ENCODE results near the gene ZNF207. TPM values are rescaled to one million over a fixed set of nuclear protein-coding genes. Genes with fewer than 3 reads are reported as not detected.
A peak's percentile ranks its signal among the peaks of the same experiment; 100 is the strongest.
"Not testable (repeated sequence)": the region's sequence is repeated elsewhere in the genome, so short reads cannot be mapped to it uniquely, and the experiment has no call there.

ZNF207 gene
- total RNA-seq, 2 experiments from 2014 or later, result 271 to 292 TPM

- peak overlapping the region; percentile 88 for H3K27ac Mint-ChIP-seq
- peaks cover 34% of the 10 kb centered on the region for H3K4me1 Mint-ChIP-seq
- no peaks in the 10 kb centered on the region for H3K27me3 Mint-ChIP-seq
- no peaks in the 10 kb centered on the region for H3K9me3 Mint-ChIP-seq (ENCODE audit: low read depth)
- H3K36me3 Mint-ChIP-seq, result peaks cover 12% of the 10 kb centered on the region
- H3K4me3 Mint-ChIP-seq, result peak overlapping the region; percentile 98
- ATAC-seq, result no peak
- CTCF ChIA-PET, result interaction anchor here (0.6 to 1.1 kb wide), 2 partner anchors 101 to 286 kb away, joined by 3 read pairs; partner anchors contain the start of gene PSMD11
- DNase-seq, result no peak
These were observed 7.2 kb upstream of the ZNF207 start for GRCh38 chr17:32342603-32343325.

GRCh38 chr17:32345951-32346600 lies 3.9 kb upstream of the ZNF207 start:
- CTCF ChIA-PET, result interaction anchor here (2.0 kb wide), 1 partner anchor 23 kb away, joined by 6 read pairs; no protein-coding TSS in a partner anchor
- Mint-ChIP-seq H3K27ac (no peak overlapping the region), H3K4me3 (no peak overlapping the region), H3K4me1 (peaks cover 31% of the 10 kb centered on the region), H3K36me3 (peaks cover 14% of the 10 kb centered on the region), H3K9me3 (ENCODE audit: low read depth) (no peaks in the 10 kb centered on the region), H3K27me3 (no peaks in the 10 kb centered on the region)
- no peak for ATAC-seq
- DNase-seq, result no peak

GRCh38 chr17:32348483-32348800 lies 1.5 kb upstream of the ZNF207 start:
- Mint-ChIP-seq H3K27ac (peak overlapping the region; percentile 68), H3K9me3 (ENCODE audit: low read depth) (no peaks in the 10 kb centered on the region), H3K27me3 (no peaks in the 10 kb centered on the region), H3K36me3 (peaks cover 32% of the 10 kb centered on the region), H3K4me1 (peaks cover 24% of the 10 kb centered on the region), H3K4me3 (peak overlapping the region; percentile 99)
- DNase-seq (no peak), ATAC-seq (no peak)
- CTCF ChIA-PET, result interaction anchor here (0.8 to 1.8 kb wide), 4 partner anchors 9 to 96 kb away, joined by 3 to 5 read pairs (median 3); partner anchors contain the start of gene PSMD11

- no peaks in the 10 kb centered on the region for H3K27me3 Mint-ChIP-seq
- peaks cover 39% of the 10 kb centered on the region for H3K36me3 Mint-ChIP-seq
- H3K27ac Mint-ChIP-seq, result peak overlapping the region; percentile 100
- CTCF ChIA-PET, result interaction anchor here (1.8 kb wide), 1 partner anchor 95 kb away, joined by 5 read pairs; the partner anchor contains the start of gene PSMD11
- H3K4me3 Mint-ChIP-seq, result peak overlapping the region; percentile 99
- DNase-seq (peak; percentile 48), ATAC-seq (no peak)
- peaks cover 29% of the 10 kb centered on the region for H3K4me1 Mint-ChIP-seq
- no peaks in the 10 kb centered on the region for H3K9me3 Mint-ChIP-seq (ENCODE audit: low read depth)
These were observed 479 bp upstream of the ZNF207 start for GRCh38 chr17:32349503-32349853.

- Mint-ChIP-seq H3K4me1 (peaks cover 43% of the 10 kb centered on the region), H3K36me3 (peaks cover 52% of the 10 kb centered on the region), H3K27ac (peak overlapping the region; percentile 100), H3K9me3 (ENCODE audit: low read depth) (no peaks in the 10 kb centered on the region), H3K4me3 (peak overlapping the region; percentile 99), H3K27me3 (no peaks in the 10 kb centered on the region)
- DNase-seq (peak; percentile 70), ATAC-seq (peak; percentile 54)
- CTCF ChIA-PET, result interaction anchor here (0.7 to 1.7 kb wide), 12 partner anchors 10 to 343 kb away, joined by 3 to 14 read pairs (median 4); partner anchors contain the start of gene LRRC37B
These were observed 885 bp downstream of the ZNF207 start for GRCh38 chr17:32350666-32351418.

- Mint-ChIP-seq H3K4me3 (peak overlapping the region; percentile 99), H3K4me1 (peaks cover 53% of the 10 kb centered on the region), H3K36me3 (peaks cover 61% of the 10 kb centered on the region), H3K27ac (peak overlapping the region; percentile 15)
- not testable (repeated sequence) for H3K9me3 Mint-ChIP-seq (ENCODE audit: low read depth); H3K27me3 Mint-ChIP-seq; ATAC-seq; DNase-seq
- CTCF ChIA-PET, result interaction anchor here (1.4 kb wide), 1 partner anchor 18 kb away, joined by 5 read pairs; no protein-coding TSS in a partner anchor
These were observed 2.8 kb downstream of the ZNF207 start for GRCh38 chr17:32352734-32353133.

GRCh38 chr17:32355649-32356377 lies 5.9 kb downstream of the ZNF207 start:
- DNase-seq, result no peak
- Mint-ChIP-seq H3K27ac (peak overlapping the region; percentile 47), H3K27me3 (no peaks in the 10 kb centered on the region), H3K9me3 (ENCODE audit: low read depth) (no peaks in the 10 kb centered on the region), H3K36me3 (peaks cover 65% of the 10 kb centered on the region), H3K4me1 (peaks cover 55% of the 10 kb centered on the region), H3K4me3 (peak overlapping the region; percentile 29)
- no peak for ATAC-seq
- CTCF ChIA-PET, result no interaction called here

- H3K4me3 Mint-ChIP-seq, result no peak overlapping the region
- H3K27ac Mint-ChIP-seq, result no peak overlapping the region
- peaks cover 58% of the 10 kb centered on the region for H3K4me1 Mint-ChIP-seq
- ATAC-seq, result no peak
- H3K27me3 Mint-ChIP-seq, result no peaks in the 10 kb centered on the region
- no peak for DNase-seq
- CTCF ChIA-PET, result no interaction called here
- H3K36me3 Mint-ChIP-seq, result peaks cover 69% of the 10 kb centered on the region
- H3K9me3 Mint-ChIP-seq (ENCODE audit: low read depth), result no peaks in the 10 kb centered on the region
These were observed 6.4 kb downstream of the ZNF207 start for GRCh38 chr17:32356378-32356743.

- ATAC-seq (no peak), DNase-seq (no peak)
- H3K4me1 Mint-ChIP-seq, result peaks cover 58% of the 10 kb centered on the region
- CTCF ChIA-PET, result no interaction called here
- H3K4me3 Mint-ChIP-seq, result no peak overlapping the region
- no peak overlapping the region for H3K27ac Mint-ChIP-seq
- H3K27me3 Mint-ChIP-seq, result no peaks in the 10 kb centered on the region
- peaks cover 67% of the 10 kb centered on the region for H3K36me3 Mint-ChIP-seq
- no peaks in the 10 kb centered on the region for H3K9me3 Mint-ChIP-seq (ENCODE audit: low read depth)
These were observed 6.8 kb downstream of the ZNF207 start for GRCh38 chr17:32356750-32357149.

- Mint-ChIP-seq H3K27me3 (no peaks in the 10 kb centered on the region), H3K36me3 (peaks cover 68% of the 10 kb centered on the region), H3K9me3 (ENCODE audit: low read depth) (no peaks in the 10 kb centered on the region), H3K27ac (no peak overlapping the region), H3K4me3 (no peak overlapping the region), H3K4me1 (peaks cover 57% of the 10 kb centered on the region)
- no peak for ATAC-seq
- no peak for DNase-seq
- CTCF ChIA-PET, result no interaction called here
These were observed 7.7 kb downstream of the ZNF207 start for GRCh38 chr17:32357615-32358014.

- CTCF ChIA-PET, result no interaction called here
- no peak for ATAC-seq
These were observed 11.3 kb downstream of the ZNF207 start for GRCh38 chr17:32361270-32361669.

GRCh38 chr17:32370426-32370825 lies 20.5 kb downstream of the ZNF207 start:
- H3K36me3 Mint-ChIP-seq, result peaks cover 73% of the 10 kb centered on the region
- CTCF ChIA-PET, result interaction anchor here (0.8 to 1.7 kb wide), 2 partner anchors 19 to 117 kb away, joined by 4 to 5 read pairs; no protein-coding TSS in a partner anchor

More at GRCh38 chr17:32361270-32361669, 11.3 kb downstream of the ZNF207 start:
- H3K27me3 Mint-ChIP-seq, result no peaks in the 10 kb centered on the region
- H3K9me3 Mint-ChIP-seq (ENCODE audit: low read depth), result no peaks in the 10 kb centered on the region
- no peak for DNase-seq
- H3K4me3 Mint-ChIP-seq, result no peak overlapping the region
- H3K27ac Mint-ChIP-seq, result no peak overlapping the region
- H3K4me1 Mint-ChIP-seq, result peaks cover 37% of the 10 kb centered on the region
- peaks cover 70% of the 10 kb centered on the region for H3K36me3 Mint-ChIP-seq

More at GRCh38 chr17:32370426-32370825, 20.5 kb downstream of the ZNF207 start:
- Mint-ChIP-seq H3K4me3 (no peak overlapping the region), H3K4me1 (peaks cover 21% of the 10 kb centered on the region), H3K27me3 (no peaks in the 10 kb centered on the region), H3K27ac (no peak overlapping the region), H3K9me3 (ENCODE audit: low read depth) (no peaks in the 10 kb centered on the region)
- ATAC-seq (no peak), DNase-seq (no peak)

Measured in activated CD8-positive, alpha-beta memory T cell treated with anti-CD3 and anti-CD28 coated beads, Interleukin-2, amount 10 ng/mL, durations not matched to agents 7 days and 5 days (primary cell).